HEK293 (cell line): Measurements from ENCODE around the gene TEX2.
A peak's percentile ranks its signal among the peaks of the same experiment; 100 is the strongest.

Experiments
- CTCF ChIA-PET: fragments of 350-600 bp; formaldehyde crosslinking; extraction: SDS; loops from one replicate; lab custom pipeline; 2021; ENCODE audit warnings: antibody characterized with exemption; lab: Yijun Ruan, JAX
- POLR2A ChIA-PET: fragments of 300-600 bp; formaldehyde crosslinking; extraction: SDS; loops from one replicate; lab custom pipeline; 2020; ENCODE audit warnings: antibody characterized with exemption, inconsistent platforms; lab: Yijun Ruan, JAX
- H3K27ac ChIP-seq: fragments of 200-500 bp; sonication (Bioruptor generic); 2 replicates; pipeline ENCODE4 v1.5.1; 2014; ENCODE audit warnings: low read depth, low read length, control low read depth, inconsistent platforms; ENCODE audit errors: extremely low read depth
- H3K36me3 ChIP-seq, 2 experiments: fragments of 200-500 bp in 1 of 2; sonication (Bioruptor generic) in 1 of 2; 1 replicate in 1 of 2; 2 replicates in 1 of 2; pipeline ENCODE4 v1.5.1; 2014 to 2017; ENCODE audit warnings: inconsistent platforms in 2 of 2, low read length in 2 of 2; ENCODE audit not compliant: control insufficient read depth in 2 of 2, insufficient read depth in 1 of 2
- H3K4me1 ChIP-seq: fragments of 200-500 bp; sonication (Bioruptor generic); 2 replicates; pipeline ENCODE4 v1.5.1; 2014; ENCODE audit warnings: mild to moderate bottlenecking, low read length, inconsistent platforms; ENCODE audit not compliant: control insufficient read depth, insufficient read depth
- H3K4me3 ChIP-seq: 2 replicates; pipeline ENCODE4 v1.5.1; 2011; ENCODE audit warnings: low read depth, mild to moderate bottlenecking, control low read depth, low read length, moderate library complexity
- H3K9me3 ChIP-seq: fragments of 200-500 bp; sonication (Bioruptor generic); 2 replicates; pipeline ENCODE4 v1.5.1; 2014; ENCODE audit warnings: low read depth, low read length, inconsistent platforms; ENCODE audit not compliant: control insufficient read depth, insufficient read depth
- GLI2 ChIP-seq: fragments of 450-650 bp; formaldehyde crosslinking; IDR thresholded peaks from 2 replicates; pipeline ENCODE4; 2017; ENCODE audit warnings: missing biosample characterization, missing genetic modification characterization, low read depth, borderline replicate concordance
- ZBTB17 ChIP-seq: fragments of 450-650 bp; formaldehyde crosslinking; IDR thresholded peaks from 2 replicates; pipeline ENCODE4 v1.5.1; 2016; ENCODE audit warnings: missing biosample characterization, missing genetic modification characterization
- ZBTB20 ChIP-seq: fragments of 450-650 bp; formaldehyde crosslinking; IDR thresholded peaks from 2 replicates; pipeline ENCODE4 v1.5.1; 2016; ENCODE audit warnings: missing biosample characterization, missing genetic modification characterization
- ZNF146 ChIP-seq: fragments of 450-650 bp; formaldehyde crosslinking; IDR thresholded peaks from 2 replicates; pipeline ENCODE4 v1.5.1; 2016; ENCODE audit warnings: missing biosample characterization, missing genetic modification characterization
- ZNF157 ChIP-seq: fragments of 450-650 bp; formaldehyde crosslinking; IDR thresholded peaks from 2 replicates; pipeline ENCODE4 v1.5.1; 2016; ENCODE audit warnings: missing biosample characterization, missing genetic modification characterization
- ZNF169 ChIP-seq: fragments of 450-650 bp; formaldehyde crosslinking; IDR thresholded peaks from 2 replicates; pipeline ENCODE4 v1.5.1; 2016; ENCODE audit warnings: missing biosample characterization, missing genetic modification characterization
- ZNF23 ChIP-seq: fragments of 450-650 bp; formaldehyde crosslinking; IDR thresholded peaks from 2 replicates; pipeline ENCODE4 v1.5.1; 2016; ENCODE audit warnings: missing biosample characterization, missing genetic modification characterization, borderline replicate concordance
- ZNF335 ChIP-seq: fragments of 450-650 bp; formaldehyde crosslinking; conservative IDR thresholded peaks from 2 replicates; pipeline ENCODE4 v1.5.1; 2016; ENCODE audit warnings: missing biosample characterization, missing genetic modification characterization
- ZNF341 ChIP-seq: fragments of 450-650 bp; formaldehyde crosslinking; IDR thresholded peaks from 2 replicates; pipeline ENCODE4; 2016; ENCODE audit warnings: low read depth, missing biosample characterization, missing genetic modification characterization
- ZNF366 ChIP-seq: fragments of 450-650 bp; formaldehyde crosslinking; conservative IDR thresholded peaks from 2 replicates; pipeline ENCODE4 v1.5.1; 2016; ENCODE audit warnings: missing biosample characterization, missing genetic modification characterization
- ZNF426 ChIP-seq: fragments of 450-650 bp; formaldehyde crosslinking; IDR thresholded peaks from 2 replicates; pipeline ENCODE4 v1.5.1; 2017; ENCODE audit warnings: missing biosample characterization, missing genetic modification characterization, mild to moderate bottlenecking, inconsistent platforms, moderate library complexity
- ZNF560 ChIP-seq: fragments of 450-650 bp; formaldehyde crosslinking; IDR thresholded peaks from 2 replicates; pipeline ENCODE4 v1.5.1; 2017; ENCODE audit warnings: missing biosample characterization, missing genetic modification characterization, borderline replicate concordance
- TF ChIP-seq, protein P1 (sequence below): fragments of 450-650 bp; formaldehyde crosslinking; IDR thresholded peaks from 2 replicates; pipeline ENCODE4 v1.5.1; 2016; ENCODE audit warnings: missing biosample characterization, missing genetic modification characterization
- TF ChIP-seq, protein P2 (sequence below): fragments of 450-650 bp; formaldehyde crosslinking; IDR thresholded peaks from 2 replicates; pipeline ENCODE4 v1.5.1; 2016; ENCODE audit warnings: missing biosample characterization, missing genetic modification characterization
- TF ChIP-seq, protein P3 (sequence below): fragments of 450-650 bp; formaldehyde crosslinking; IDR thresholded peaks from 2 replicates; pipeline ENCODE4 v1.5.1; 2016; ENCODE audit warnings: missing biosample characterization, missing genetic modification characterization

TEX2 gene

DNA sequence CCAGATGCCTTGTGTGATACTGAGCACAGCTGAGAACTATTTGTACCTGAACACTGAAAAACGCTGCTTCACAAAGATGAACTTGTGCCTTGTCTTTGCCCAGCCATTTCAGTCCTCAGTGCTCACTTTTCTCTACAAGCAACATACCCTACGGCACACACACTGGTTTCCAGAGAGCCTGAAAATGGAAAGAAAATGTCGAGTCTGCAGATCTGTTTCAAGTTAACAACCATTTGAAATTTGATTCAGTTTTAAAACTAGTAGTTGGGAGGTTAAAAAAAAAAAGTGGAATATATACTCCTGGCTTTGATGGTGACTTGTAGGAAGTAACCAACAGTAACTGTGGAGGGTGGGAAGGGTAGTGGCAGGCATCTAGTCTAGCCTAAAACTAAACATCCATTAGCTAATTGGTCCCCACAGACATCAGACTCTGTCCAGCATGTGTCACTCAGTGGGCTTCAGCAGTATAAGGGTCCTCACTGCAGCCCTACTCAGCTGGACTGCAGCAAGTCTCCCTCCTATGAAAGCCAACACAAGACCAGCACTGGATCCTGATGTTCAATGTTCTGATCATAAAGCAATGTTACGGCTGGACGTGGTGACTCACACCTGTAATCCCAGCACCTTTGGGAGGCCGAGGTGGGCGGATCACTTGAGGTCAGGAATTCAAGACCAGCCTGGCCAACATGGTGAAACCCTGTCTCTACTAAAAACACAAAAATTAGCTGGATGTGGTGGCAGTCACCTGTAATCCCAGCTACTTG, 160.3 kb downstream of the TEX2 start:
- Histone ChIP-seq H3K4me3 (no peak overlapping the region), H3K27ac (no peak overlapping the region), H3K4me1 (peaks cover 6% of the 10 kb centered on the region; the same call in 1 of the 2 replicates), H3K36me3 (no peaks in the 10 kb centered on the region), H3K9me3 (no peaks in the 10 kb centered on the region)
- CTCF ChIA-PET: interaction anchor here (0.7 to 1.7 kb wide), 3 partner anchors 39 to 222 kb away, joined by 3 to 5 read pairs (median 4); no protein-coding TSS in a partner anchor
- no peak for TF ChIP-seq ZBTB20 (tag by site-specific recombination)
- no peak for TF ChIP-seq ZNF146 (tag by site-specific recombination)
- no peak for TF ChIP-seq ZNF169 (tag by site-specific recombination)
- TF ChIP-seq, protein P1, sequence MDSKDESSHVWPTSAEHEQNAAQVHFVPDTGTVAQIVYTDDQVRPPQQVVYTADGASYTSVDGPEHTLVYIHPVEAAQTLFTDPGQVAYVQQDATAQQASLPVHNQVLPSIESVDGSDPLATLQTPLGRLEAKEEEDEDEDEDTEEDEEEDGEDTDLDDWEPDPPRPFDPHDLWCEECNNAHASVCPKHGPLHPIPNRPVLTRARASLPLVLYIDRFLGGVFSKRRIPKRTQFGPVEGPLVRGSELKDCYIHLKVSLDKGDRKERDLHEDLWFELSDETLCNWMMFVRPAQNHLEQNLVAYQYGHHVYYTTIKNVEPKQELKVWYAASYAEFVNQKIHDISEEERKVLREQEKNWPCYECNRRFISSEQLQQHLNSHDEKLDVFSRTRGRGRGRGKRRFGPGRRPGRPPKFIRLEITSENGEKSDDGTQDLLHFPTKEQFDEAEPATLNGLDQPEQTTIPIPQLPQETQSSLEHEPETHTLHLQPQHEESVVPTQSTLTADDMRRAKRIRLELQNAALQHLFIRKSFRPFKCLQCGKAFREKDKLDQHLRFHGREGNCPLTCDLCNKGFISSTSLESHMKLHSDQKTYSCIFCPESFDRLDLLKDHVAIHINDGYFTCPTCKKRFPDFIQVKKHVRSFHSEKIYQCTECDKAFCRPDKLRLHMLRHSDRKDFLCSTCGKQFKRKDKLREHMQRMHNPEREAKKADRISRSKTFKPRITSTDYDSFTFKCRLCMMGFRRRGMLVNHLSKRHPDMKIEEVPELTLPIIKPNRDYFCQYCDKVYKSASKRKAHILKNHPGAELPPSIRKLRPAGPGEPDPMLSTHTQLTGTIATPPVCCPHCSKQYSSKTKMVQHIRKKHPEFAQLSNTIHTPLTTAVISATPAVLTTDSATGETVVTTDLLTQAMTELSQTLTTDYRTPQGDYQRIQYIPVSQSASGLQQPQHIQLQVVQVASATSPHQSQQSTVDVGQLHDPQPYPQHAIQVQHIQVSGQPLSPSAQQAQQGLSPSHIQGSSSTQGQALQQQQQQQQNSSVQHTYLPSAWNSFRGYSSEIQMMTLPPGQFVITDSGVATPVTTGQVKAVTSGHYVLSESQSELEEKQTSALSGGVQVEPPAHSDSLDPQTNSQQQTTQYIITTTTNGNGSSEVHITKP (tag by site-specific recombination): peak; percentile 52; the same call in 1 of the 2 replicates
- TF ChIP-seq GLI2 (tag by site-specific recombination): no peak
- TF ChIP-seq ZNF335 (tag by site-specific recombination): no peak
- TF ChIP-seq, protein P2, sequence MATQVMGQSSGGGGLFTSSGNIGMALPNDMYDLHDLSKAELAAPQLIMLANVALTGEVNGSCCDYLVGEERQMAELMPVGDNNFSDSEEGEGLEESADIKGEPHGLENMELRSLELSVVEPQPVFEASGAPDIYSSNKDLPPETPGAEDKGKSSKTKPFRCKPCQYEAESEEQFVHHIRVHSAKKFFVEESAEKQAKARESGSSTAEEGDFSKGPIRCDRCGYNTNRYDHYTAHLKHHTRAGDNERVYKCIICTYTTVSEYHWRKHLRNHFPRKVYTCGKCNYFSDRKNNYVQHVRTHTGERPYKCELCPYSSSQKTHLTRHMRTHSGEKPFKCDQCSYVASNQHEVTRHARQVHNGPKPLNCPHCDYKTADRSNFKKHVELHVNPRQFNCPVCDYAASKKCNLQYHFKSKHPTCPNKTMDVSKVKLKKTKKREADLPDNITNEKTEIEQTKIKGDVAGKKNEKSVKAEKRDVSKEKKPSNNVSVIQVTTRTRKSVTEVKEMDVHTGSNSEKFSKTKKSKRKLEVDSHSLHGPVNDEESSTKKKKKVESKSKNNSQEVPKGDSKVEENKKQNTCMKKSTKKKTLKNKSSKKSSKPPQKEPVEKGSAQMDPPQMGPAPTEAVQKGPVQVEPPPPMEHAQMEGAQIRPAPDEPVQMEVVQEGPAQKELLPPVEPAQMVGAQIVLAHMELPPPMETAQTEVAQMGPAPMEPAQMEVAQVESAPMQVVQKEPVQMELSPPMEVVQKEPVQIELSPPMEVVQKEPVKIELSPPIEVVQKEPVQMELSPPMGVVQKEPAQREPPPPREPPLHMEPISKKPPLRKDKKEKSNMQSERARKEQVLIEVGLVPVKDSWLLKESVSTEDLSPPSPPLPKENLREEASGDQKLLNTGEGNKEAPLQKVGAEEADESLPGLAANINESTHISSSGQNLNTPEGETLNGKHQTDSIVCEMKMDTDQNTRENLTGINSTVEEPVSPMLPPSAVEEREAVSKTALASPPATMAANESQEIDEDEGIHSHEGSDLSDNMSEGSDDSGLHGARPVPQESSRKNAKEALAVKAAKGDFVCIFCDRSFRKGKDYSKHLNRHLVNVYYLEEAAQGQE: 0 out of 2 replicates have a peak, but pooled peaks have one; percentile 20
- POLR2A ChIA-PET: no interaction called here

DNA sequence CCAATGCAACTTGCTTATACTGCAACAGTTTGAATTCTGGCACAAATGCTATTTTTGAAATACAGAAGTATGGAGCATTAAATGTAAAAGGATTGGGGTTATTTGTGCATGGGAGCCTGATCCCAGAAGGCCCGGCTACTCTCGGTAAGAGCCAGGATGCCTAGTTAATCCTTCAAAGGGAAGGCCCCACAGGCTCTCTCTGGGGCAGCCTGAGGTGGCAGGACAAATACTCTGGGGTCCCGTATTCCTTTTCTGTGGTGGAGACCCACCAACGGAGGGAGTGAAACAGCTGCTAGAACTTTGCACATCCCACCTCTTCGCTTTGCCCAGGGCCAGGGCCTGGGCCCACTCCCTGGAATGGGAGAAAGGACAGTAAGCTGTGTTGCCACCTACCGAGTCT, 163.5 kb downstream of the TEX2 start:
- H3K27ac ChIP-seq: no peak overlapping the region
- no peak overlapping the region for H3K4me3 ChIP-seq
- H3K36me3 ChIP-seq: peaks cover 0 to 3% of the 10 kb centered on the region in 2 experiments; a peak in 1 of 3 replicates
- ChIA-PET CTCF (no interaction called here), POLR2A (no interaction called here)
- no peaks in the 10 kb centered on the region for H3K9me3 ChIP-seq
- H3K4me1 ChIP-seq: peaks cover 15% of the 10 kb centered on the region; the same call in 1 of the 2 replicates
- TF ChIP-seq ZNF366 (tag by site-specific recombination) (no peak), ZNF341 (tag by site-specific recombination) (no peak), ZNF426 (no peak), ZNF560 (no peak), ZNF157 (no peak), ZBTB17 (tag by site-specific recombination) (no peak), ZNF23 (no peak)
- TF ChIP-seq, protein P3, sequence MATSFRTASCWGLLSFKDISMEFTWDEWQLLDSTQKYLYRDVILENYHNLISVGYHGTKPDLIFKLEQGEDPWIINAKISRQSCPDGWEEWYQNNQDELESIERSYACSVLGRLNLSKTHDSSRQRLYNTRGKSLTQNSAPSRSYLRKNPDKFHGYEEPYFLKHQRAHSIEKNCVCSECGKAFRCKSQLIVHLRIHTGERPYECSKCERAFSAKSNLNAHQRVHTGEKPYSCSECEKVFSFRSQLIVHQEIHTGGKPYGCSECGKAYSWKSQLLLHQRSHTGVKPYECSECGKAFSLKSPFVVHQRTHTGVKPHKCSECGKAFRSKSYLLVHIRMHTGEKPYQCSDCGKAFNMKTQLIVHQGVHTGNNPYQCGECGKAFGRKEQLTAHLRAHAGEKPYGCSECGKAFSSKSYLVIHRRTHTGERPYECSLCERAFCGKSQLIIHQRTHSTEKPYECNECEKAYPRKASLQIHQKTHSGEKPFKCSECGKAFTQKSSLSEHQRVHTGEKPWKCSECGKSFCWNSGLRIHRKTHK (tag by site-specific recombination): no peak
